ENCODE results near the gene EIF2S1. TPM values are rescaled to one million over a fixed set of nuclear protein-coding genes. Genes with fewer than 3 reads are reported as not detected.

The EIF2S1 gene
- total and polyA plus RNA-seq, 2 of the 13 experiments (the other 11 are each of a cell fraction or from before 2014, with no cell fraction given): 49.1 to 246 TPM

DNA sequence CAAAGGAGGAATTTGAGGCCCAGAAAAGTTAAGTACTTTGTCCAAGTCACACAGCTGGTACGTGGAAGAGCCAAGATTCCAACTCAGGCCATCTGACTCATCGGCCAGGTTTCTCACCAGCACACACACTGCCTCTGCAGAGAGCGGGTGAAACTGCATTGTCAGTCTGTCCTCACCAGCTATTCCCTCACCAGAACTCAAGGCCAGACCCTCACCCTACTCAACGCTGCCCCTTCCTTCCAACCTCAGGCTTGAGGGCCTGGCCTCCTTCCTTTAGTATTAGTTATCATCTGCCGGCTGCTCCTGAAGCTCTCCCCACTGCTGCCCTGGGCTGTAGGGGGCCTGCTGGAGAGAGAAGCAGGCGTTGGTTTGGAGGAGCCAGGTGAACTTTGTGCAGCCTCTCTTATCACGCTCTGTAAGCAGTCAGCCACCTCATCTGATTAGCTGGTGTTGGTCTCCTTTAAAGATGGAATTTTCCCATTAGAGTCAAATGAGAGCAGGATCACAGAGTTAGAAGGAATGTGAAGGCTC lies 68.4 kb downstream of the EIF2S1 start (continued):
- TF ChIP-seq AHR (CRISPR knock-in tag; IDR thresholded peaks at IDR 0.05): no peak
- no peak for TF ChIP-seq CREM (IDR thresholded peaks at IDR 0.05)
- TF ChIP-seq CREM (CRISPR knock-in tag; IDR thresholded peaks at IDR 0.05): no peak
- TF ChIP-seq, protein P1, sequence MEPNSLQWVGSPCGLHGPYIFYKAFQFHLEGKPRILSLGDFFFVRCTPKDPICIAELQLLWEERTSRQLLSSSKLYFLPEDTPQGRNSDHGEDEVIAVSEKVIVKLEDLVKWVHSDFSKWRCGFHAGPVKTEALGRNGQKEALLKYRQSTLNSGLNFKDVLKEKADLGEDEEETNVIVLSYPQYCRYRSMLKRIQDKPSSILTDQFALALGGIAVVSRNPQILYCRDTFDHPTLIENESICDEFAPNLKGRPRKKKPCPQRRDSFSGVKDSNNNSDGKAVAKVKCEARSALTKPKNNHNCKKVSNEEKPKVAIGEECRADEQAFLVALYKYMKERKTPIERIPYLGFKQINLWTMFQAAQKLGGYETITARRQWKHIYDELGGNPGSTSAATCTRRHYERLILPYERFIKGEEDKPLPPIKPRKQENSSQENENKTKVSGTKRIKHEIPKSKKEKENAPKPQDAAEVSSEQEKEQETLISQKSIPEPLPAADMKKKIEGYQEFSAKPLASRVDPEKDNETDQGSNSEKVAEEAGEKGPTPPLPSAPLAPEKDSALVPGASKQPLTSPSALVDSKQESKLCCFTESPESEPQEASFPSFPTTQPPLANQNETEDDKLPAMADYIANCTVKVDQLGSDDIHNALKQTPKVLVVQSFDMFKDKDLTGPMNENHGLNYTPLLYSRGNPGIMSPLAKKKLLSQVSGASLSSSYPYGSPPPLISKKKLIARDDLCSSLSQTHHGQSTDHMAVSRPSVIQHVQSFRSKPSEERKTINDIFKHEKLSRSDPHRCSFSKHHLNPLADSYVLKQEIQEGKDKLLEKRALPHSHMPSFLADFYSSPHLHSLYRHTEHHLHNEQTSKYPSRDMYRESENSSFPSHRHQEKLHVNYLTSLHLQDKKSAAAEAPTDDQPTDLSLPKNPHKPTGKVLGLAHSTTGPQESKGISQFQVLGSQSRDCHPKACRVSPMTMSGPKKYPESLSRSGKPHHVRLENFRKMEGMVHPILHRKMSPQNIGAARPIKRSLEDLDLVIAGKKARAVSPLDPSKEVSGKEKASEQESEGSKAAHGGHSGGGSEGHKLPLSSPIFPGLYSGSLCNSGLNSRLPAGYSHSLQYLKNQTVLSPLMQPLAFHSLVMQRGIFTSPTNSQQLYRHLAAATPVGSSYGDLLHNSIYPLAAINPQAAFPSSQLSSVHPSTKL (CRISPR knock-in tag; IDR thresholded peaks at IDR 0.05): peak; percentile 54; the same call in 1 of the 2 replicates
- no peak for TF ChIP-seq REL (CRISPR knock-in tag; conservative IDR thresholded peaks at IDR 0.05)
- TF ChIP-seq NCOA5 (CRISPR knock-in tag; IDR thresholded peaks at IDR 0.05): no peak
- TF ChIP-seq, protein P2, sequence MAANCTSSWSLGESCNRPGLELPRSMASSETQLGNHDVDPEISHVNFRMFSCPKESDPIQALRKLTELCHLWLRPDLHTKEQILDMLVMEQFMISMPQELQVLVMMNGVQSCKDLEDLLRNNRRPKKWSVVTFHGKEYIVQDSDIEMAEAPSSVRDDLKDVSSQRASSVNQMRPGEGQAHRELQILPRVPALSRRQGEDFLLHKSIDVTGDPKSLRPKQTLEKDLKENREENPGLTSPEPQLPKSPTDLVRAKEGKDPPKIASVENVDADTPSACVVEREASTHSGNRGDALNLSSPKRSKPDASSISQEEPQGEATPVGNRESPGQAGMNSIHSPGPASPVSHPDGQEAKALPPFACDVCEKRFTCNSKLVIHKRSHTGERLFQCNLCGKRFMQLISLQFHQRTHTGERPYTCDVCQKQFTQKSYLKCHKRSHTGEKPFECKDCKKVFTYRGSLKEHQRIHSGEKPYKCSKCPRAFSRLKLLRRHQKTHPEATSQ (CRISPR knock-in tag; IDR thresholded peaks at IDR 0.05; ENCODE audit: borderline replicate concordance): no peak
- TF ChIP-seq ZNF382 (CRISPR knock-in tag; IDR thresholded peaks at IDR 0.05; ENCODE audit: borderline replicate concordance): no peak
- no peak for TF ChIP-seq RBM22 (optimal IDR thresholded peaks at IDR 0.05; ENCODE audit: low read length)
- no peak for TF ChIP-seq KLF16 (CRISPR knock-in tag; IDR thresholded peaks at IDR 0.05)
- TF ChIP-seq ZNF354B (CRISPR knock-in tag; IDR thresholded peaks at IDR 0.05): no peak
- TF ChIP-seq STAT5B (CRISPR knock-in tag; IDR thresholded peaks at IDR 0.05): no peak
- no peak for TF ChIP-seq MTA3 (CRISPR knock-in tag; IDR thresholded peaks at IDR 0.05)
- TF ChIP-seq, protein P3, sequence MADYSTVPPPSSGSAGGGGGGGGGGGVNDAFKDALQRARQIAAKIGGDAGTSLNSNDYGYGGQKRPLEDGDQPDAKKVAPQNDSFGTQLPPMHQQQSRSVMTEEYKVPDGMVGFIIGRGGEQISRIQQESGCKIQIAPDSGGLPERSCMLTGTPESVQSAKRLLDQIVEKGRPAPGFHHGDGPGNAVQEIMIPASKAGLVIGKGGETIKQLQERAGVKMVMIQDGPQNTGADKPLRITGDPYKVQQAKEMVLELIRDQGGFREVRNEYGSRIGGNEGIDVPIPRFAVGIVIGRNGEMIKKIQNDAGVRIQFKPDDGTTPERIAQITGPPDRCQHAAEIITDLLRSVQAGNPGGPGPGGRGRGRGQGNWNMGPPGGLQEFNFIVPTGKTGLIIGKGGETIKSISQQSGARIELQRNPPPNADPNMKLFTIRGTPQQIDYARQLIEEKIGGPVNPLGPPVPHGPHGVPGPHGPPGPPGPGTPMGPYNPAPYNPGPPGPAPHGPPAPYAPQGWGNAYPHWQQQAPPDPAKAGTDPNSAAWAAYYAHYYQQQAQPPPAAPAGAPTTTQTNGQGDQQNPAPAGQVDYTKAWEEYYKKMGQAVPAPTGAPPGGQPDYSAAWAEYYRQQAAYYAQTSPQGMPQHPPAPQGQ (CRISPR knock-in tag; IDR thresholded peaks at IDR 0.05; ENCODE audit: borderline replicate concordance): no peak
- TF ChIP-seq, protein P4, sequence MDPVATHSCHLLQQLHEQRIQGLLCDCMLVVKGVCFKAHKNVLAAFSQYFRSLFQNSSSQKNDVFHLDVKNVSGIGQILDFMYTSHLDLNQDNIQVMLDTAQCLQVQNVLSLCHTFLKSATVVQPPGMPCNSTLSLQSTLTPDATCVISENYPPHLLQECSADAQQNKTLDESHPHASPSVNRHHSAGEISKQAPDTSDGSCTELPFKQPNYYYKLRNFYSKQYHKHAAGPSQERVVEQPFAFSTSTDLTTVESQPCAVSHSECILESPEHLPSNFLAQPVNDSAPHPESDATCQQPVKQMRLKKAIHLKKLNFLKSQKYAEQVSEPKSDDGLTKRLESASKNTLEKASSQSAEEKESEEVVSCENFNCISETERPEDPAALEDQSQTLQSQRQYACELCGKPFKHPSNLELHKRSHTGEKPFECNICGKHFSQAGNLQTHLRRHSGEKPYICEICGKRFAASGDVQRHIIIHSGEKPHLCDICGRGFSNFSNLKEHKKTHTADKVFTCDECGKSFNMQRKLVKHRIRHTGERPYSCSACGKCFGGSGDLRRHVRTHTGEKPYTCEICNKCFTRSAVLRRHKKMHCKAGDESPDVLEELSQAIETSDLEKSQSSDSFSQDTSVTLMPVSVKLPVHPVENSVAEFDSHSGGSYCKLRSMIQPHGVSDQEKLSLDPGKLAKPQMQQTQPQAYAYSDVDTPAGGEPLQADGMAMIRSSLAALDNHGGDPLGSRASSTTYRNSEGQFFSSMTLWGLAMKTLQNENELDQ (CRISPR knock-in tag; IDR thresholded peaks at IDR 0.05; ENCODE audit: borderline replicate concordance): no peak
- TF ChIP-seq CC2D1A (CRISPR knock-in tag; IDR thresholded peaks at IDR 0.05): no peak
- TF ChIP-seq NFKB2 (CRISPR knock-in tag; IDR thresholded peaks at IDR 0.05; ENCODE audit: borderline replicate concordance): no peak
- TF ChIP-seq, protein P5, sequence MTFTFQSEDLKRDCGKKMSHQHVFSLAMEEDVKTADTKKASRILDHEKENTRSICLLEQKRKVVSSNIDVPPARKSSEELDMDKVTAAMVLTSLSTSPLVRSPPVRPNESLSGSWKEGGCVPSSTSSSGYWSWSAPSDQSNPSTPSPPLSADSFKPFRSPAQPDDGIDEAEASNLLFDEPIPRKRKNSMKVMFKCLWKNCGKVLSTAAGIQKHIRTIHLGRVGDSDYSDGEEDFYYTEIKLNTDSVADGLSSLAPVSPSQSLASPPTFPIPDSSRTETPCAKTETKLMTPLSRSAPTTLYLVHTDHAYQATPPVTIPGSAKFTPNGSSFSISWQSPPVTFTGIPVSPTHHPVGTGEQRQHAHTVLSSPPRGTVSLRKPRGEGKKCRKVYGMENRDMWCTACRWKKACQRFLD (CRISPR knock-in tag; IDR thresholded peaks at IDR 0.05; ENCODE audit: borderline replicate concordance): no peak
- no peak for TF ChIP-seq CENPT (CRISPR knock-in tag; IDR thresholded peaks at IDR 0.05; ENCODE audit: low read depth)
- no peak for TF ChIP-seq DR1 (CRISPR knock-in tag; IDR thresholded peaks at IDR 0.05)
